ENCODE measurements around the gene RD3L. TPM values are rescaled to one million over a fixed set of nuclear protein-coding genes. Genes with fewer than 3 reads are reported as not detected.

Gene RD3L
- total and polyA plus RNA-seq, 2 of the 13 experiments (the other 11 are each of a cell fraction or from before 2014, with no cell fraction given): not detected

DNA sequence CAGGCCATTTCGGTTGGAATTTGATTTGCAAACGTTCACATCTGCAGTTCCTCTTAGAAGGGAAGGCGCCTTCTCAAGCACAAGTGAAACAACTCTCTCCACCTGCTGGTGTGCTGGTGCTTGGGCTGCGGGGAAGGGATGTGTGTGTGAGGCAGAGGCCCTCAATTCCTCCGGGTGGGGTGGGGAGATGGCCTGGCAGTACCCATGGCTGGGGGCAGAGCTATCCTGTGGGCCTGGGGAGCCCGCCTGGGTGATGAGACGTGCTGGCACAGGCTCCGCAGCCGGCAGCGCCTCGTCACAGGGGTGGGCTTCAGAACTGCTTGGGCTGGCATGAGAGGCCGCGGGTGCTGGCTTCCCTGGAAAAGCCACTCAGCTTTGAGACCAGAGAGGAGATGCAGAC lies 43.0 kb downstream of the RD3L start:
- in situ Hi-C loops (cut with HindIII; ENCODE audit: extremely low pct_ligation_motif_present, low pct_unique_long_range_greater_than_20kb): no loop called here
- CTCF ChIA-PET (ENCODE audit: low intra/inter-chr PET ratio, low total read pairs): no interaction called here
- H3K9ac ChIP-seq (ENCODE audit: insufficient read depth, low read depth, low read length): no peak overlapping the region

DNA sequence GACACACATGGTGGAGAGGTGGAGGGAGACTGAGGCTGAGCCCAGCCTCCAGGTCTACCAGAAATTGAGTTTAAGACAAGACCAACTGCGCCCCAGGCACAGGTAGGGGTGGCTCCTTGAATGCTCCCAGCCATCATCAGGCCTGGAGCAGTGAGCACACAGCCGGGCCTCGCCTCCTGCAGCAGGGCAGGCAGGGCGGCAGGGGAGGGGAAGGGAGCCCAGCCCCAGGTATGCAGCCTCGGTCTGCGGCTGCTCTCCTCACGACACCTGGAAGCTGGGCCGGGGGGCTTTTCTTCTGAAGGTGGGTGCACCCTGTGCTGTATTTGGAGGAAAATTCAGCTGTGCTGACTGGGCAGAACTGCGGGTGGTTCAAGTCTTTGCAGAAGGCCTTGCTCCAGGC lies 43.6 kb downstream of the RD3L start:
- Histone ChIP-seq H2AFZ (ENCODE audit: low read length) (no peak overlapping the region), H3K79me2 (ENCODE audit: insufficient read depth, low read length) (no peaks in the 10 kb centered on the region), H3K27ac (ENCODE audit: extremely low read length, insufficient read depth, low read length) (no peak overlapping the region), H3K4me1 (ENCODE audit: insufficient read depth, low read length) (peaks cover 57% of the 10 kb centered on the region), H4K20me1 (ENCODE audit: insufficient read depth, low read length) (no peaks in the 10 kb centered on the region), H3K9ac (ENCODE audit: insufficient read depth, low read depth, low read length) (no peak overlapping the region), H3K36me3 (replicated peaks in 1 of 2; ENCODE audit: control insufficient read depth in 1 of 2, insufficient read depth in 2 of 2, low read length in 2 of 2) (no peaks in the 10 kb centered on the region), H3K4me2 (ENCODE audit: low read depth, low read length) (no peak overlapping the region; the same call in 1 of the 2 replicates), H3K4me3 (replicated peaks in 1 of 3; ENCODE audit: insufficient read depth in 1 of 3, low read depth in 2 of 3, low read length in 3 of 3) (no peak overlapping the region), H3K27me3 (ENCODE audit: control insufficient read depth in 1 of 2, insufficient read depth in 2 of 2, low read length in 2 of 2) (no peaks in the 10 kb centered on the region; a peak in 1 of 5 replicates), H3K9me3 (ENCODE audit: low read length) (no peaks in the 10 kb centered on the region)
- DNase-seq (ENCODE audit: low spot score) (no peak), ATAC-seq (peak; percentile 17; the same call in 2 of the 3 replicates), FAIRE-seq (no peak)
- no CpG with 5 or more reads among the region's 9 CpGs for WGBS (ENCODE audit: low lambda C conversion rate)
- CTCF ChIA-PET (ENCODE audit: low intra/inter-chr PET ratio, low total read pairs): no interaction called here
- POLR2A ChIA-PET: interaction anchor here (0.7 to 6.3 kb wide), 3 partner anchors 8 to 19 kb away, joined by 3 to 62 read pairs (median 4); no protein-coding TSS in a partner anchor
- BruUV-seq (replicated peaks): no TSS peak
- in situ Hi-C loops (cut with HindIII; ENCODE audit: extremely low pct_ligation_motif_present, low pct_unique_long_range_greater_than_20kb): no loop called here
- intact Hi-C loops (cut with micrococcal nuclease; ENCODE audit: unreplicated experiment): no loop called here
- TF ChIP-seq ZNF883 (CRISPR knock-in tag; IDR thresholded peaks at IDR 0.05; ENCODE audit: not compliant biosample characterization) (no peak), ZNF619 (CRISPR knock-in tag; IDR thresholded peaks at IDR 0.05) (no peak), ZNF446 (CRISPR knock-in tag; IDR thresholded peaks at IDR 0.05) (no peak), MAFK (conservative IDR thresholded peaks at IDR 0.05 in 1 of 2, IDR thresholded peaks at IDR 0.05 in 1 of 2; ENCODE audit: low read length in 2 of 2) (peak; percentile 4 to 32; a peak in 2 of 4 replicates), ZNF3 (CRISPR knock-in tag; IDR thresholded peaks at IDR 0.05) (no peak), ZNF891 (CRISPR knock-in tag; IDR thresholded peaks at IDR 0.05) (no peak), NAIF1 (CRISPR knock-in tag; IDR thresholded peaks at IDR 0.05; ENCODE audit: borderline replicate concordance) (no peak), STAG1 (CRISPR knock-in tag; IDR thresholded peaks at IDR 0.05) (no peak)
- TF ChIP-seq, protein P1, sequence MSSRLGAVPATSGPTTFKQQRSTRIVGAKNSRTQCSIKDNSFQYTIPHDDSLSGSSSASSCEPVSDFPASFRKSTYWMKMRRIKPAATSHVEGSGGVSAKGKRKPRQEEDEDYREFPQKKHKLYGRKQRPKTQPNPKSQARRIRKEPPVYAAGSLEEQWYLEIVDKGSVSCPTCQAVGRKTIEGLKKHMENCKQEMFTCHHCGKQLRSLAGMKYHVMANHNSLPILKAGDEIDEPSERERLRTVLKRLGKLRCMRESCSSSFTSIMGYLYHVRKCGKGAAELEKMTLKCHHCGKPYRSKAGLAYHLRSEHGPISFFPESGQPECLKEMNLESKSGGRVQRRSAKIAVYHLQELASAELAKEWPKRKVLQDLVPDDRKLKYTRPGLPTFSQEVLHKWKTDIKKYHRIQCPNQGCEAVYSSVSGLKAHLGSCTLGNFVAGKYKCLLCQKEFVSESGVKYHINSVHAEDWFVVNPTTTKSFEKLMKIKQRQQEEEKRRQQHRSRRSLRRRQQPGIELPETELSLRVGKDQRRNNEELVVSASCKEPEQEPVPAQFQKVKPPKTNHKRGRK (CRISPR knock-in tag; IDR thresholded peaks at IDR 0.05): no peak
- TF ChIP-seq, protein P2, sequence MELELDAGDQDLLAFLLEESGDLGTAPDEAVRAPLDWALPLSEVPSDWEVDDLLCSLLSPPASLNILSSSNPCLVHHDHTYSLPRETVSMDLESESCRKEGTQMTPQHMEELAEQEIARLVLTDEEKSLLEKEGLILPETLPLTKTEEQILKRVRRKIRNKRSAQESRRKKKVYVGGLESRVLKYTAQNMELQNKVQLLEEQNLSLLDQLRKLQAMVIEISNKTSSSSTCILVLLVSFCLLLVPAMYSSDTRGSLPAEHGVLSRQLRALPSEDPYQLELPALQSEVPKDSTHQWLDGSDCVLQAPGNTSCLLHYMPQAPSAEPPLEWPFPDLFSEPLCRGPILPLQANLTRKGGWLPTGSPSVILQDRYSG (CRISPR knock-in tag; IDR thresholded peaks at IDR 0.05): no peak

More for the DNA sequence above, 43.0 kb downstream of the RD3L start:
- Histone ChIP-seq H3K36me3 (replicated peaks in 1 of 2; ENCODE audit: control insufficient read depth in 1 of 2, insufficient read depth in 2 of 2, low read length in 2 of 2) (no peaks in the 10 kb centered on the region), H4K20me1 (ENCODE audit: insufficient read depth, low read length) (no peaks in the 10 kb centered on the region), H3K79me2 (ENCODE audit: insufficient read depth, low read length) (no peaks in the 10 kb centered on the region), H3K4me2 (ENCODE audit: low read depth, low read length) (no peak overlapping the region), H3K9me3 (ENCODE audit: low read length) (no peaks in the 10 kb centered on the region), H2AFZ (ENCODE audit: low read length) (no peak overlapping the region), H3K4me3 (replicated peaks in 1 of 3; ENCODE audit: insufficient read depth in 1 of 3, low read depth in 2 of 3, low read length in 3 of 3) (no peak overlapping the region), H3K4me1 (ENCODE audit: insufficient read depth, low read length) (peaks cover 51% of the 10 kb centered on the region), H3K27ac (ENCODE audit: extremely low read length, insufficient read depth, low read length) (no peak overlapping the region), H3K27me3 (ENCODE audit: control insufficient read depth in 1 of 2, insufficient read depth in 2 of 2, low read length in 2 of 2) (no peaks in the 10 kb centered on the region; a peak in 1 of 5 replicates)
- BruUV-seq (replicated peaks): no TSS peak
- intact Hi-C loops (cut with micrococcal nuclease; ENCODE audit: unreplicated experiment): no loop called here
- WGBS (ENCODE audit: low lambda C conversion rate): 70% methylated on average over 3 of the region's 13 CpGs
- no peak for DNase-seq (ENCODE audit: low spot score)
- FAIRE-seq: no peak
- POLR2A ChIA-PET: interaction anchor here (0.6 to 6.3 kb wide), 4 partner anchors 9 to 21 kb away, joined by 3 to 62 read pairs (median 4); no protein-coding TSS in a partner anchor
- peak; percentile 21; the same call in 2 of the 3 replicates for ATAC-seq
- no peak for TF ChIP-seq RAD51 (IDR thresholded peaks at IDR 0.05; ENCODE audit: borderline replicate concordance)
- TF ChIP-seq SMC3 (IDR thresholded peaks at IDR 0.05; ENCODE audit: low read length): peak; percentile 5; the same call in 1 of the 2 replicates
- no peak for TF ChIP-seq ZSCAN22 (CRISPR knock-in tag; IDR thresholded peaks at IDR 0.05)
- TF ChIP-seq, protein P3, sequence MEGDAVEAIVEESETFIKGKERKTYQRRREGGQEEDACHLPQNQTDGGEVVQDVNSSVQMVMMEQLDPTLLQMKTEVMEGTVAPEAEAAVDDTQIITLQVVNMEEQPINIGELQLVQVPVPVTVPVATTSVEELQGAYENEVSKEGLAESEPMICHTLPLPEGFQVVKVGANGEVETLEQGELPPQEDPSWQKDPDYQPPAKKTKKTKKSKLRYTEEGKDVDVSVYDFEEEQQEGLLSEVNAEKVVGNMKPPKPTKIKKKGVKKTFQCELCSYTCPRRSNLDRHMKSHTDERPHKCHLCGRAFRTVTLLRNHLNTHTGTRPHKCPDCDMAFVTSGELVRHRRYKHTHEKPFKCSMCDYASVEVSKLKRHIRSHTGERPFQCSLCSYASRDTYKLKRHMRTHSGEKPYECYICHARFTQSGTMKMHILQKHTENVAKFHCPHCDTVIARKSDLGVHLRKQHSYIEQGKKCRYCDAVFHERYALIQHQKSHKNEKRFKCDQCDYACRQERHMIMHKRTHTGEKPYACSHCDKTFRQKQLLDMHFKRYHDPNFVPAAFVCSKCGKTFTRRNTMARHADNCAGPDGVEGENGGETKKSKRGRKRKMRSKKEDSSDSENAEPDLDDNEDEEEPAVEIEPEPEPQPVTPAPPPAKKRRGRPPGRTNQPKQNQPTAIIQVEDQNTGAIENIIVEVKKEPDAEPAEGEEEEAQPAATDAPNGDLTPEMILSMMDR (CRISPR knock-in tag; IDR thresholded peaks at IDR 0.05): peak; percentile 31
- no peak for TF ChIP-seq SMYD3 (CRISPR knock-in tag; IDR thresholded peaks at IDR 0.05)
- TF ChIP-seq ISL2 (CRISPR knock-in tag; IDR thresholded peaks at IDR 0.05): no peak
- TF ChIP-seq ZSCAN29 (CRISPR knock-in tag; conservative IDR thresholded peaks at IDR 0.05): no peak
- no peak for TF ChIP-seq ZNF354B (CRISPR knock-in tag; IDR thresholded peaks at IDR 0.05)
- no peak for TF ChIP-seq PHB2 (IDR thresholded peaks at IDR 0.05; ENCODE audit: partially characterized antibody)
